Natural killer cell (primary cell): ENCODE data around the gene VPS13D. TPM values are rescaled to one million over a fixed set of nuclear protein-coding genes. Genes with fewer than 3 reads are reported as not detected.

Experiments used
- ATAC-seq, 3 donors: fragments of 150-1000 bp in 2 of 3; fragments of 200-7000 bp in 1 of 3; cut with Tn5 transposase; 1 replicate in 1 of 3; 2 replicates in 2 of 3; pipeline ENCODE4 v1.10.0; 2021; ENCODE audit warnings: mild to moderate bottlenecking in 2 of 3, moderate library complexity in 2 of 3
- DNase-seq, 2 donors: peaks; one replicate each; pipeline versions ENCODE4 v3.0.0 to v3.0.0-alpha.2; 2013 to 2021; ENCODE audit warnings: mixed read lengths in 1 of 2
- H3K27ac ChIP-seq: one replicate; pipeline ENCODE4 v1.5.1; 2013; ENCODE audit warnings: mild to moderate bottlenecking, low read length
- H3K27me3 ChIP-seq: one replicate; pipeline ENCODE4 v1.6.1; 2013; ENCODE audit warnings: low read length; ENCODE audit not compliant: control insufficient read depth, insufficient read depth
- H3K36me3 ChIP-seq: one replicate; pipeline ENCODE4 v1.6.1; 2013; ENCODE audit warnings: low read length; ENCODE audit not compliant: control insufficient read depth, insufficient read depth
- H3K4me1 ChIP-seq: one replicate; pipeline ENCODE4 v1.6.1; 2013; ENCODE audit warnings: low read length; ENCODE audit not compliant: control insufficient read depth, insufficient read depth
- H3K4me3 ChIP-seq: one replicate; pipeline ENCODE4 v1.5.1; 2013; ENCODE audit warnings: low read length
- H3K9me3 ChIP-seq: one replicate; pipeline ENCODE4 v1.6.1; 2013; ENCODE audit warnings: low read length; ENCODE audit not compliant: control insufficient read depth, insufficient read depth
- H3K27ac Mint-ChIP-seq, 2 donors: one replicate each; pipeline ENCODE4 v1.8.0; 2022; ENCODE audit warnings: mild to moderate bottlenecking in 2 of 2, mixed read lengths in 2 of 2, moderate library complexity in 1 of 2
- H3K27me3 Mint-ChIP-seq, 2 donors: one replicate each; pipeline ENCODE4 v1.8.0; 2022; ENCODE audit warnings: low read depth in 2 of 2, mixed read lengths in 2 of 2
- H3K36me3 Mint-ChIP-seq: one replicate; pipeline ENCODE4 v1.8.0; 2022; ENCODE audit warnings: mixed read lengths
- H3K4me1 Mint-ChIP-seq, 2 donors: one replicate each; pipeline ENCODE4 v1.8.0; 2022; ENCODE audit warnings: mixed read lengths in 2 of 2
- H3K4me3 Mint-ChIP-seq: one replicate; pipeline ENCODE4 v1.8.0; 2022; ENCODE audit warnings: mild to moderate bottlenecking, moderate library complexity, mixed read lengths
- H3K9me3 Mint-ChIP-seq, 2 donors: one replicate each; pipeline ENCODE4 v1.8.0; 2022; ENCODE audit warnings: mixed read lengths in 2 of 2
- CTCF ChIP-seq: fragments of 200-600 bp; IDR thresholded peaks from one replicate; pipeline ENCODE4 v1.8.0; 2022; ENCODE audit warnings: antibody characterized with exemption
- WGBS: methylation state at CpG from one replicate; pipeline ENCODE4 v1.1.7; 2013; ENCODE audit warnings: missing lambda C conversion rate; ENCODE audit not compliant: insufficient coverage; 5-methylcytosine and 5-hydroxymethylcytosine counted together
- intact Hi-C: fragments of 100-400 bp; cut with micrococcal nuclease; formaldehyde crosslinking; loops from one replicate; pipeline ENCODE4 v1.14.2; 2022
- total RNA-seq, 4 donors: library from RNA; stranded (reverse); fragments of 120-200 nt in 1 of 4; gene quantifications; one replicate each; pipeline versions ENCODE4 v1.2.3 to v1.2.4, GENCODE V29; 2013 to 2022

The VPS13D gene
- total RNA-seq, 3 donors from 2014 or later (not counting 1 experiment from before 2014, with no cell fraction given), result 66.3 to 94.0 (median 81.7) TPM

GRCh38 chr1:12359359-12360133, 129.7 kb downstream of the VPS13D start:
- Mint-ChIP-seq H3K9me3 (no peaks in the 10 kb centered on the region), H3K27me3 (no peaks in the 10 kb centered on the region), H3K27ac (peak overlapping the region in 1 of 2 donors; percentile 13), H3K4me1 (peaks cover 7% of the 10 kb centered on the region in 2 donors), H3K36me3 (peaks cover 23% of the 10 kb centered on the region), H3K4me3 (no peak overlapping the region)
- intact Hi-C loops, result no loop called here
- TF ChIP-seq CTCF, result no peak
- Histone ChIP-seq H3K4me1 (no peaks in the 10 kb centered on the region), H3K9me3 (no peaks in the 10 kb centered on the region), H3K4me3 (no peak overlapping the region), H3K27me3 (no peaks in the 10 kb centered on the region), H3K27ac (no peak overlapping the region), H3K36me3 (peaks cover 63% of the 10 kb centered on the region)
- WGBS, result 79% methylated on average over 2 of the region's 3 CpGs
- DNase-seq (no peak), ATAC-seq (peak in 1 of 3 donors; percentile 41)

GRCh38 chr1:12368646-12369045, 138.8 kb downstream of the VPS13D start:
- H3K4me3 Mint-ChIP-seq, result no peak overlapping the region
- TF ChIP-seq CTCF, result no peak
- WGBS, result 100% methylated on average over 2 of the region's 2 CpGs
- ATAC-seq (no peak), DNase-seq (no peak)
- no peaks in the 10 kb centered on the region for H3K9me3 Mint-ChIP-seq
- no peaks in the 10 kb centered on the region for H3K4me1 ChIP-seq
- no peaks in the 10 kb centered on the region for H3K9me3 ChIP-seq
- H3K4me3 ChIP-seq, result no peak overlapping the region
- H3K27ac ChIP-seq, result no peak overlapping the region
- peaks cover 8 to 13% of the 10 kb centered on the region in 2 donors for H3K4me1 Mint-ChIP-seq
- H3K27me3 Mint-ChIP-seq, result no peaks in the 10 kb centered on the region
- intact Hi-C loops, result no loop called here
- peaks cover 30% of the 10 kb centered on the region for H3K36me3 ChIP-seq
- H3K36me3 Mint-ChIP-seq, result peaks cover 20% of the 10 kb centered on the region
- no peak overlapping the region for H3K27ac Mint-ChIP-seq
- H3K27me3 ChIP-seq, result no peaks in the 10 kb centered on the region

GRCh38 chr1:12369258-12369657, 139.4 kb downstream of the VPS13D start:
- Histone ChIP-seq H3K27me3 (no peaks in the 10 kb centered on the region), H3K4me1 (no peaks in the 10 kb centered on the region), H3K4me3 (no peak overlapping the region), H3K36me3 (peaks cover 35% of the 10 kb centered on the region), H3K9me3 (no peaks in the 10 kb centered on the region), H3K27ac (no peak overlapping the region)
- 98% methylated on average over 6 of the region's 6 CpGs for WGBS
- H3K4me1 Mint-ChIP-seq, result peaks cover 5 to 9% of the 10 kb centered on the region in 2 donors
- H3K4me3 Mint-ChIP-seq, result no peak overlapping the region
- H3K9me3 Mint-ChIP-seq, result no peaks in the 10 kb centered on the region
- intact Hi-C loops, result no loop called here
- no peak for TF ChIP-seq CTCF
- H3K36me3 Mint-ChIP-seq, result peaks cover 21% of the 10 kb centered on the region
- DNase-seq (no peak), ATAC-seq (no peak)
- no peak overlapping the region for H3K27ac Mint-ChIP-seq
- H3K27me3 Mint-ChIP-seq, result no peaks in the 10 kb centered on the region
